ENCODE data around the gene OR4C45. TPM values are rescaled to one million over a fixed set of nuclear protein-coding genes. Genes with fewer than 3 reads are reported as not detected.

The OR4C45 gene
- total RNA-seq, 2 experiments from 2014 or later: not detected

- no peak overlapping the region for H3K4me3 ChIP-seq (ENCODE audit: low read depth, low read length, poor library complexity, severe bottlenecking)
- no peaks in the 10 kb centered on the region for H3K9me3 ChIP-seq (ENCODE audit: low read length)
- CTCF ChIA-PET (ENCODE audit: unreplicated experiment): no interaction called here
- no TSS peak for BruUV-seq (replicated peaks)
- H3K4me2 ChIP-seq (ENCODE audit: low read length): no peak overlapping the region
- intact Hi-C loops (cut with micrococcal nuclease; ENCODE audit: unreplicated experiment): no loop called here
- no peak overlapping the region for H2AFZ ChIP-seq (ENCODE audit: low read length)
- no peaks in the 10 kb centered on the region for H3K36me3 ChIP-seq (ENCODE audit: insufficient read depth, low read length)
- H3K9me2 ChIP-seq (ENCODE audit: insufficient read depth, low read length): no peaks in the 10 kb centered on the region
- H4K20me1 ChIP-seq (ENCODE audit: insufficient read depth, low read length): no peaks in the 10 kb centered on the region
- POLR2A ChIA-PET: no interaction called here
- no peak overlapping the region for H3K27ac ChIP-seq (ENCODE audit: low read depth, low read length, poor library complexity, severe bottlenecking)
- H3K79me2 ChIP-seq (ENCODE audit: insufficient read depth, low read depth, low read length): no peaks in the 10 kb centered on the region
- TF ChIP-seq EZH2phosphoT487 (IDR thresholded peaks at IDR 0.05; ENCODE audit: borderline replicate concordance, low read depth, low read length): no peak
- TF ChIP-seq CTCF (conservative IDR thresholded peaks at IDR 0.05; ENCODE audit: low read length): no peak
- DNase-seq (ENCODE audit: low spot score): no peak
- H3K4me1 ChIP-seq (ENCODE audit: insufficient read depth, low read length, poor library complexity, severe bottlenecking): no peaks in the 10 kb centered on the region
Measured at GRCh38 chr11:50074161-50074560, 41.5 kb downstream of the OR4C45 start.

DNA sequence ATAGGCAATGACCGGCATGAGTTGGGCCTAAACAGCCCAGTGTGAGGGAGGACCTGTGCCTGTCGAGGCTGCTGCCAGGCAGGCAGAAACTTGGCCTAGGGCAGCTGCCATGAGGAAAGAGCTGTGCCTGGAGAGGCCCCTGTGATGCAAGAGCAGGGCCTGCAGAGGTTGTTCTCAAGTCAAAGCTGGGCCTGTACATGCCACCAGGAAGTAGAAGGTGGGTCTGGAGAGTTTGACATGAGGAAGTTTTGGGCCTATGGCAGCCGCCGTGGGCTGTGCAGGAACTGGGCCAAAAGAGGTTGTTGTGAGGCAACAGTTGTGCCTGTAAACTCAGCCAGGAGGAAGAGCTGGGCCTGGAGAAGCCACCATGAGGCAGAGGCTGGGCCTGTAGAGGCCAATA, 43.2 kb downstream of the OR4C45 start:
- H3K4me1 ChIP-seq (ENCODE audit: insufficient read depth, low read length, poor library complexity, severe bottlenecking): no peaks in the 10 kb centered on the region
- no peaks in the 10 kb centered on the region for H3K9me2 ChIP-seq (ENCODE audit: insufficient read depth, low read length)
- no peak overlapping the region for H3K27ac ChIP-seq (ENCODE audit: low read depth, low read length, poor library complexity, severe bottlenecking)
- TF ChIP-seq CTCF (conservative IDR thresholded peaks at IDR 0.05; ENCODE audit: low read length) (no peak), EZH2phosphoT487 (IDR thresholded peaks at IDR 0.05; ENCODE audit: borderline replicate concordance, low read depth, low read length) (no peak)
- POLR2A ChIA-PET: no interaction called here
- no peak for DNase-seq (ENCODE audit: low spot score)
- CTCF ChIA-PET (ENCODE audit: unreplicated experiment): no interaction called here
- H4K20me1 ChIP-seq (ENCODE audit: insufficient read depth, low read length): no peaks in the 10 kb centered on the region
- no peak overlapping the region for H2AFZ ChIP-seq (ENCODE audit: low read length)
- H3K4me3 ChIP-seq (ENCODE audit: low read depth, low read length, poor library complexity, severe bottlenecking): no peak overlapping the region
- H3K36me3 ChIP-seq (ENCODE audit: insufficient read depth, low read length): no peaks in the 10 kb centered on the region
- no TSS peak for BruUV-seq (replicated peaks)
- no peak overlapping the region for H3K4me2 ChIP-seq (ENCODE audit: low read length)
- intact Hi-C loops (cut with micrococcal nuclease; ENCODE audit: unreplicated experiment): no loop called here
- no peaks in the 10 kb centered on the region for H3K79me2 ChIP-seq (ENCODE audit: insufficient read depth, low read depth, low read length)
- no peaks in the 10 kb centered on the region for H3K9me3 ChIP-seq (ENCODE audit: low read length)

- intact Hi-C loops (cut with micrococcal nuclease; ENCODE audit: unreplicated experiment): no loop called here
- Histone ChIP-seq H3K27ac (ENCODE audit: low read depth, low read length, poor library complexity, severe bottlenecking) (no peak overlapping the region), H3K36me3 (ENCODE audit: insufficient read depth, low read length) (no peaks in the 10 kb centered on the region), H3K4me2 (ENCODE audit: low read length) (no peak overlapping the region), H3K9me2 (ENCODE audit: insufficient read depth, low read length) (no peaks in the 10 kb centered on the region), H3K9me3 (ENCODE audit: low read length) (no peaks in the 10 kb centered on the region), H3K4me3 (ENCODE audit: low read depth, low read length, poor library complexity, severe bottlenecking) (no peak overlapping the region), H2AFZ (ENCODE audit: low read length) (no peak overlapping the region), H3K79me2 (ENCODE audit: insufficient read depth, low read depth, low read length) (no peaks in the 10 kb centered on the region), H3K4me1 (ENCODE audit: insufficient read depth, low read length, poor library complexity, severe bottlenecking) (no peaks in the 10 kb centered on the region), H4K20me1 (ENCODE audit: insufficient read depth, low read length) (no peaks in the 10 kb centered on the region)
- BruUV-seq (replicated peaks): no TSS peak
- no peak for DNase-seq (ENCODE audit: low spot score)
- ChIA-PET POLR2A (no interaction called here), CTCF (ENCODE audit: unreplicated experiment) (no interaction called here)
- TF ChIP-seq EZH2phosphoT487 (IDR thresholded peaks at IDR 0.05; ENCODE audit: borderline replicate concordance, low read depth, low read length) (no peak), CTCF (conservative IDR thresholded peaks at IDR 0.05; ENCODE audit: low read length) (no peak)
Measured at GRCh38 chr11:50077526-50077925, 44.9 kb downstream of the OR4C45 start.

Data from OCI-LY7 (cell line).